Activated naive CD4-positive, alpha-beta T cell treated with anti-CD3 and anti-CD28 coated beads, Interleukin-2, amount 50 U/mL, for 16 hours (primary cell): ENCODE data around the gene CPOX.

Source experiments
- DNase-seq: peaks from one replicate; pipeline ENCODE4 v3.0.0-alpha.2; 2020

CPOX gene

GRCh38 chr3:98532709-98533571, 60.5 kb downstream of the CPOX start:
- no peak for DNase-seq

DNA sequence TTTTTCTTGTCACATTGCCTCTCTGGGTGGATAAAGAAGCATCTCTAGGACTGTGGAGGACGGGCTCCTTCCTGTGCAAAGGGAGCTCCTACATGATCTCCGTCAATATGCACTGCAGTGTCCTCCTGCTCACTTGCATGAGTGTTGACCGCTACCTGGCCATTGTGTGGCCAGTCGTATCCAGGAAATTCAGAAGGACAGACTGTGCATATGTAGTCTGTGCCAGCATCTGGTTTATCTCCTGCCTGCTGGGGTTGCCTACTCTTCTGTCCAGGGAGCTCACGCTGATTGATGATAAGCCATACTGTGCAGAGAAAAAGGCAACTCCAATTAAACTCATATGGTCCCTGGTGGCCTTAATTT, 61.2 kb downstream of the CPOX start:
- DNase-seq, result no peak

GRCh38 chr3:98531622-98532274, 61.7 kb downstream of the CPOX start, which contains the start of gene GPR15:
Gene GPR15 (plus strand): TSS chr3:98531978. CDS start chr3:98532034, 56 bp downstream.
- no peak for DNase-seq

DNA sequence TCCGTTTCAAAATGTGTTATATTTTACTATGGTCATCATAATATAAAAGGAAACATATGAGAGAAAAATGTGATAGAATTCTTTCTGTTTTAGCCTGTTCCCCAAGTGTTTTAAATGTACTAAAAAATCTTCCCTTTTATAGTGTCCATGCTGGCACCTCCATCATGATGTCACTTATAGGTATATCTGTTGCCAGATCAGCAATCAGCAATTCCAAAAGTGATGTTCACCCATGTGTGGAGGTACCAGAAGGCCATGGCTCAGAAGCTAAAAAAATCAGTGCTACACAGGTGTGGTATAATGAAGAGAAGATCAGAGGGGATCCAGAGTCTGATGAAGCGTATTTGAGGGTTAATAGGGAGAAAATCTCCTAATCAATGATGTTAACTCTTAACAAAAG, 62.7 kb downstream of the CPOX start:
- DNase-seq, result no peak

DNA sequence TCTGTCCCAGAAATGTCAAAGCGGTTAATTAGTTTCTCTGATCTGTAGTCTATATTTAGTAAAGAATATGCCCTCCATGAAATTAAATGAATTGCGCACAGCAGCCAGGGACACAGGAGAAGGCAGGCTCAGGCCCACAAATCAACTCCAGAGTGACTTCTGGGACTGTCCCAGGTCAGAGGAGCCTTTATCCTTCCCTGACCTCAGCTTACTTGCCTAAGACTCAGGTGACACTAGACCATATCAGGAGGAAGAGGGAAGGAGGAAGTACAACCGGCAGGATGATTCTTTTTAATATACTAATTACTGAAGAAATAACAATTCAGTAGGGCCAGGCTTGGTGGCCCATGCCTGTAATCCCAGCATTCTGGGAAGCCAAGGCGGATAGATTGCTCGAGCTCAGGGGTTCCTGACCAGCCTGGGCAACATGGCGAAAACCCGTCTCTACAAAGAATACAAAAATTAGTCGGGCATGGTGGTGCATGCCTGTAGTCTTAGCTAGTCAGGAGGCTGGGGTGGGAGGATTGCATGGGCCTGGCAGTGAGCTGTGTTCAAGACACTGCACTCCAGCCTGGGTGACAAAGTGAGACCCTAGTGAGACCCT, 63.5 kb downstream of the CPOX start:
- no peak for DNase-seq
